K562 (cell line): ENCODE data around the gene SDHAF3. TPM values are rescaled to one million over a fixed set of nuclear protein-coding genes. Genes with fewer than 3 reads are reported as not detected.

Experiments used
- EWSR1 ChIP-seq: fragments of 450-650 bp; IDR thresholded peaks from 2 replicates; pipeline ENCODE4 v1.6.1; 2018; ENCODE audit warnings: borderline replicate concordance, mild to moderate bottlenecking, low read depth, moderate library complexity; ENCODE audit not compliant: partially characterized antibody
- polyA plus RNA-seq, 8 experiments: library from polyadenylated mRNA; depleted of rRNA in 4 of 8; stranded (reverse) in 5 of 8; unstranded in 3 of 8; fragments of >200 nt; fragmentation: Nextera tagmentation in 2 of 8; fragmentation: Illumina TruSeq in 1 of 8; extraction: Ambion mirVana in 2 of 8; extraction: Trizol in 1 of 8; gene quantifications; 2 replicates each; pipeline versions ENCODE4 v1.2.1 to v1.2.3, GENCODE V29; 2011 to 2014; ENCODE audit warnings: inconsistent platforms in 1 of 8, missing spikeins in 1 of 8
- total RNA-seq, 7 experiments: library from RNA; depleted of rRNA in 6 of 7; stranded (reverse); fragments of >200 nt in 6 of 7; fragmentation: Illumina TruSeq in 2 of 7; extraction: Trizol in 2 of 7; gene quantifications; 2 replicates each; pipeline versions ENCODE4 v1.2.1 to v1.2.3, GENCODE V29; 2011 to 2021; ENCODE audit warnings: low replicate concordance in 1 of 7
- TF ChIP-seq, protein P1 (sequence below): fragments of 250-450 bp; sonication (Bioruptor Pico); IDR thresholded peaks from 2 replicates; pipeline ENCODE4 v1.4.0; 2020; ENCODE audit warnings: mild to moderate bottlenecking, moderate library complexity, borderline replicate concordance
- TF ChIP-seq, protein P2 (sequence below): sonication (generic); formaldehyde crosslinking; IDR thresholded peaks from 2 replicates; pipeline ENCODE4 v1.8.0; 2022; ENCODE audit warnings: mild to moderate bottlenecking, missing genetic modification reagents
- TF ChIP-seq, protein P3 (sequence below), 3 experiments: fragments of 200-800 bp in 1 of 3; sonication (Bioruptor generic) in 1 of 3; sonication (generic) in 1 of 3; formaldehyde crosslinking in 1 of 3; IDR thresholded peaks; 2 replicates each; pipeline versions ENCODE4 v1.6.1 to v1.8.0; 2016 to 2022; ENCODE audit warnings: mild to moderate bottlenecking in 2 of 3, missing compliant biosample characterization in 2 of 3, missing genetic modification characterization in 2 of 3, missing genetic modification reagents in 1 of 3

Gene SDHAF3
- total and polyA plus RNA-seq, 9 of the 15 experiments (the other 6 are each of a cell fraction or from before 2014, with no cell fraction given), result 51.5 to 403 (median 145) TPM

DNA sequence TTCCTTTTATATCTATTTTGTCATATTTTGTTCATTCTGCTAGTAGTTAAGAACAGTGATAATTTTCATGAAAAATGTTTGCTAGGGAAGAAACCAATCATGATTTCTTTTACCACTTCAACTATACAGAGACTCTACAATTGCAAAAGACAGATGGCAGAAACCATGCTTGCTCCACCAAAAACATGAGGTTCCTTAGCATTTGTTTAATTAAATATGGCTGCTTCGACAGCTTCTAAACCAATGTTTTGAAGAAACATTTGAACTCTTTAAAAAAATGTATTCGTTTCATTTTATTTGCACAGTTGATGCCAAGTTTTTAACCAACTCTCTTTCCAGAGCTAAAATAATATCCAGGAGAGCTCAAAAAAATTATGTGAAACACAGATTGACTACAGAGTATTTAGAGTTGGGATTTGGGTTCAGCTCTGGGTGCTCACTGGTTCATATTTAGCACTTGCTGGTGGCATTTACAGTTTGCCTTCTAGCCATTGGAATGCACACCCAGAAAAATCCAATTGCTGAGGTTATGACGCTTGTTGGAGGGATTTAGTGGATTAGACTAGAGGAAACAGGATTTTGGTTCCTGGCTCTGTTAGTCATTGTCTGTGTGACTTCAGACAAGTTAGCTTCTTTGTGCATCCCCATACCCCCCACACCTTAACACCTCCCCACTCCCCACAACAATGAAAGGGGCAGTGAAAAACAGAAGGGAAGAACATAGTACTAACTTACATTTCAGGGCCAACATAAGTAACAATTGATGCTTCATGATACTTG, 35.8 kb upstream of the SDHAF3 start (continued):
- TF ChIP-seq, protein P1, sequence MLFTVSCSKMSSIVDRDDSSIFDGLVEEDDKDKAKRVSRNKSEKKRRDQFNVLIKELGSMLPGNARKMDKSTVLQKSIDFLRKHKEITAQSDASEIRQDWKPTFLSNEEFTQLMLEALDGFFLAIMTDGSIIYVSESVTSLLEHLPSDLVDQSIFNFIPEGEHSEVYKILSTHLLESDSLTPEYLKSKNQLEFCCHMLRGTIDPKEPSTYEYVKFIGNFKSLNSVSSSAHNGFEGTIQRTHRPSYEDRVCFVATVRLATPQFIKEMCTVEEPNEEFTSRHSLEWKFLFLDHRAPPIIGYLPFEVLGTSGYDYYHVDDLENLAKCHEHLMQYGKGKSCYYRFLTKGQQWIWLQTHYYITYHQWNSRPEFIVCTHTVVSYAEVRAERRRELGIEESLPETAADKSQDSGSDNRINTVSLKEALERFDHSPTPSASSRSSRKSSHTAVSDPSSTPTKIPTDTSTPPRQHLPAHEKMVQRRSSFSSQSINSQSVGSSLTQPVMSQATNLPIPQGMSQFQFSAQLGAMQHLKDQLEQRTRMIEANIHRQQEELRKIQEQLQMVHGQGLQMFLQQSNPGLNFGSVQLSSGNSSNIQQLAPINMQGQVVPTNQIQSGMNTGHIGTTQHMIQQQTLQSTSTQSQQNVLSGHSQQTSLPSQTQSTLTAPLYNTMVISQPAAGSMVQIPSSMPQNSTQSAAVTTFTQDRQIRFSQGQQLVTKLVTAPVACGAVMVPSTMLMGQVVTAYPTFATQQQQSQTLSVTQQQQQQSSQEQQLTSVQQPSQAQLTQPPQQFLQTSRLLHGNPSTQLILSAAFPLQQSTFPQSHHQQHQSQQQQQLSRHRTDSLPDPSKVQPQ, result no peak
- TF ChIP-seq EWSR1, result no peak
- TF ChIP-seq, protein P2, sequence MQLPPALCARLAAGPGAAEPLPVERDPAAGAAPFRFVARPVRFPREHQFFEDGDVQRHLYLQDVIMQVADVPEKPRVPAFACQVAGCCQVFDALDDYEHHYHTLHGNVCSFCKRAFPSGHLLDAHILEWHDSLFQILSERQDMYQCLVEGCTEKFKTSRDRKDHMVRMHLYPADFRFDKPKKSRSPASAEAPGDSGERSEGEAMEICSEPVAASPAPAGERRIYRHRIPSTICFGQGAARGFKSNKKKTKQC (CRISPR knock-in tag), result no peak
- TF ChIP-seq, protein P3, sequence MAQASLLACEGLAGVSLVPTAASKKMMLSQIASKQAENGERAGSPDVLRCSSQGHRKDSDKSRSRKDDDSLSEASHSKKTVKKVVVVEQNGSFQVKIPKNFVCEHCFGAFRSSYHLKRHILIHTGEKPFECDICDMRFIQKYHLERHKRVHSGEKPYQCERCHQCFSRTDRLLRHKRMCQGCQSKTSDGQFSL (CRISPR knock-in tag; IDR thresholded peaks at IDR 0.05), result no peak
- TF ChIP-seq, protein P3 (tag; IDR thresholded peaks at IDR 0.05), result no peak
